OCI-LY7 (cell line): ENCODE data around the gene GJC1. TPM values are rescaled to one million over a fixed set of nuclear protein-coding genes. Genes with fewer than 3 reads are reported as not detected.
A peak's percentile ranks its signal among the peaks of the same experiment; 100 is the strongest.

Experiments
- BruUV-seq: library from RNA; stranded (reverse); fragments of 400-500 nt; replicated peaks from 2 replicates; lab custom pipeline; 2021; lab: Mats Ljungman, UMichigan
- CTCF ChIA-PET: fragments of 300-600 bp; sonication (Branson Sonifier 250); formaldehyde crosslinking; loops from one replicate; lab custom pipeline; 2022; ENCODE audit warnings: antibody characterized with exemption; ENCODE audit not compliant: unreplicated experiment; lab: Charles Lee
- POLR2A ChIA-PET: fragments of 300-600 bp; sonication (Branson Sonifier 250); formaldehyde crosslinking; loops from one replicate; lab custom pipeline; 2022; ENCODE audit warnings: antibody characterized with exemption; lab: Charles Lee
- DNase-seq: peaks from one replicate; pipeline ENCODE4 v3.0.0-alpha.2; 2015; ENCODE audit warnings: low spot score
- H2AFZ ChIP-seq: fragments of 200-600 bp; sonication (generic), shearing (Covaris generic); 2 replicates; pipeline ENCODE4 v1.6.1; 2014; ENCODE audit warnings: mild to moderate bottlenecking, antibody characterized with exemption, low read length, moderate library complexity
- H3K27ac ChIP-seq: fragments of 200-600 bp; sonication (generic); 2 replicates; pipeline ENCODE4 v1.5.1; 2014; ENCODE audit warnings: mixed run types, low read depth, mild to moderate bottlenecking, moderate library complexity, low read length, inconsistent platforms; ENCODE audit not compliant: poor library complexity, severe bottlenecking
- H3K36me3 ChIP-seq: fragments of 200-600 bp; sonication (generic); 2 replicates; pipeline ENCODE4 v1.6.1; 2014; ENCODE audit warnings: mild to moderate bottlenecking, antibody characterized with exemption, low read length, moderate library complexity, mixed read lengths; ENCODE audit not compliant: insufficient read depth
- H3K4me1 ChIP-seq: fragments of 200-600 bp; sonication (generic); 2 replicates; pipeline ENCODE4 v1.5.1; 2014; ENCODE audit warnings: mild to moderate bottlenecking, low read length; ENCODE audit not compliant: insufficient read depth, poor library complexity, severe bottlenecking
- H3K4me2 ChIP-seq: fragments of 200-600 bp; sonication (generic); 2 replicates; pipeline ENCODE4 v1.6.1; 2014; ENCODE audit warnings: mild to moderate bottlenecking, low read length
- H3K4me3 ChIP-seq: fragments of 200-600 bp; sonication (generic); 2 replicates; pipeline ENCODE4 v1.5.1; 2014; ENCODE audit warnings: mild to moderate bottlenecking, low read depth, low read length; ENCODE audit not compliant: poor library complexity, severe bottlenecking
- H3K79me2 ChIP-seq: fragments of 200-600 bp; sonication (generic); 2 replicates; pipeline ENCODE4 v1.6.1; 2016; ENCODE audit warnings: low read depth, mild to moderate bottlenecking, low read length, moderate library complexity, mixed read lengths; ENCODE audit not compliant: insufficient read depth
- H3K9me2 ChIP-seq: fragments of 200-600 bp; sonication (generic); 2 replicates; pipeline ENCODE4 v1.6.1; 2016; ENCODE audit warnings: mild to moderate bottlenecking, low read length, mixed read lengths; ENCODE audit not compliant: insufficient read depth
- H3K9me3 ChIP-seq: fragments of 200-600 bp; sonication (generic); 2 replicates; pipeline ENCODE4 v1.6.1; 2014; ENCODE audit warnings: mild to moderate bottlenecking, mixed run types, low read length, mixed read lengths
- H4K20me1 ChIP-seq: fragments of 200-600 bp; sonication (generic); 2 replicates; pipeline ENCODE4 v1.6.1; 2014; ENCODE audit warnings: mild to moderate bottlenecking, antibody characterized with exemption, low read length, moderate library complexity, mixed read lengths; ENCODE audit not compliant: insufficient read depth
- EZH2phosphoT487 ChIP-seq: fragments of 200-600 bp; sonication (generic); IDR thresholded peaks from 2 replicates; pipeline ENCODE4 v1.6.1; 2018; ENCODE audit warnings: low read depth, borderline replicate concordance, mild to moderate bottlenecking, mixed run types, antibody characterized with exemption, low read length, moderate library complexity, mixed read lengths
- intact Hi-C: fragments of 100-400 bp; cut with micrococcal nuclease; formaldehyde crosslinking; loops from one replicate; pipeline ENCODE4 v1.10.0; 2022; ENCODE audit not compliant: unreplicated experiment
- total RNA-seq, 2 experiments: library from RNA; depleted of rRNA in 1 of 2; stranded (reverse); fragments of >200 nt in 1 of 2; shearing (Covaris generic) in 1 of 2; gene quantifications; 2 replicates each; pipeline ENCODE4 v1.2.3, GENCODE V29; 2014 to 2022
- TF ChIP-seq, protein P1 (sequence below): fragments of 200-600 bp; sonication (generic); conservative IDR thresholded peaks from 2 replicates; pipeline ENCODE4 v1.5.1; 2014; ENCODE audit warnings: mild to moderate bottlenecking, antibody characterized with exemption, low read length, moderate library complexity, mixed read lengths

The GJC1 gene
- total RNA-seq, 2 experiments from 2014 or later, result 14.2 to 19.5 TPM

GRCh38 chr17:44830359-44831288 lies 537 bp upstream of the GJC1 start:
- DNase-seq, result peak; percentile 51
- intact Hi-C loops, result no loop called here
- H3K4me3 ChIP-seq, result peak overlapping the region; percentile 84

DNA sequence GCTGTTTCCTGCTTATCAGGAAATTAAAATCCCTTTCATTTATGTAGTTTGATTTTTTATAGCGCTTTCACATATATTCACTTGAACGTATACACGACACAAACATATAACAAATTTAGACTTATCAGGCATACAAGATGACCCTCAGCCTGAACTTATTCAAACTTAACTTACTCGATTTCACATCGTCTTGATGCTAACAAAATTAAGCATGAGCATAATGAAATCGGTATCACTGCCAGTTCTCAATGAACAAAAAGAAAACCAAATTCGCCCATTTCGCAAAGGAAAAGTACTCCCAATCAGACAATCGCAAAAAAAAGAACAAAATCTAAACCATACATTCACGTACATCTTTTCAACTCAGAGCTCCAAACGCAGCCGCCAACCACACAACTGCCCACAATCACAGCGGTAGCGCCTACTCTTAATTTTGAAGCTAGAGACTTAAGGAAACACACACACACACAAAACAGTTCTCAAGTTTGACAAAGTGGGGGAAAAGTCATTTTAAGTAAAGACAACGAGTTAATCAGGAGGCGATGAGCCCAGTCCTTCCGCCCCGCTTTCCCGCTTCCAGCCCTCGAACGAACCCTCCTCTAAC lies 1.1 kb downstream of the GJC1 start:
- Histone ChIP-seq H3K36me3 (no peaks in the 10 kb centered on the region), H3K4me3 (peak overlapping the region; percentile 84), H3K9me2 (no peaks in the 10 kb centered on the region), H3K27ac (peak overlapping the region; percentile 36), H4K20me1 (peaks cover 12% of the 10 kb centered on the region), H2AFZ (peak overlapping the region; percentile 98), H3K79me2 (peaks cover 35% of the 10 kb centered on the region), H3K4me1 (peaks cover 25% of the 10 kb centered on the region), H3K9me3 (no peaks in the 10 kb centered on the region), H3K4me2 (peak overlapping the region; percentile 76)
- BruUV-seq, result no TSS peak
- TF ChIP-seq EZH2phosphoT487, result no peak
- TF ChIP-seq, protein P1, sequence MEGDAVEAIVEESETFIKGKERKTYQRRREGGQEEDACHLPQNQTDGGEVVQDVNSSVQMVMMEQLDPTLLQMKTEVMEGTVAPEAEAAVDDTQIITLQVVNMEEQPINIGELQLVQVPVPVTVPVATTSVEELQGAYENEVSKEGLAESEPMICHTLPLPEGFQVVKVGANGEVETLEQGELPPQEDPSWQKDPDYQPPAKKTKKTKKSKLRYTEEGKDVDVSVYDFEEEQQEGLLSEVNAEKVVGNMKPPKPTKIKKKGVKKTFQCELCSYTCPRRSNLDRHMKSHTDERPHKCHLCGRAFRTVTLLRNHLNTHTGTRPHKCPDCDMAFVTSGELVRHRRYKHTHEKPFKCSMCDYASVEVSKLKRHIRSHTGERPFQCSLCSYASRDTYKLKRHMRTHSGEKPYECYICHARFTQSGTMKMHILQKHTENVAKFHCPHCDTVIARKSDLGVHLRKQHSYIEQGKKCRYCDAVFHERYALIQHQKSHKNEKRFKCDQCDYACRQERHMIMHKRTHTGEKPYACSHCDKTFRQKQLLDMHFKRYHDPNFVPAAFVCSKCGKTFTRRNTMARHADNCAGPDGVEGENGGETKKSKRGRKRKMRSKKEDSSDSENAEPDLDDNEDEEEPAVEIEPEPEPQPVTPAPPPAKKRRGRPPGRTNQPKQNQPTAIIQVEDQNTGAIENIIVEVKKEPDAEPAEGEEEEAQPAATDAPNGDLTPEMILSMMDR, result no peak
- CTCF ChIA-PET, result no interaction called here
- POLR2A ChIA-PET, result interaction anchor here (0.6 kb wide), 2 partner anchors 8 to 37 kb away, joined by 3 read pairs; no protein-coding TSS in a partner anchor
- intact Hi-C loops, result loop anchor here (2.0 kb wide), 1 partner anchor 54 kb away; no protein-coding TSS in a partner anchor
- peak; percentile 52 for DNase-seq

More at GRCh38 chr17:44830359-44831288, 537 bp upstream of the GJC1 start:
- TF ChIP-seq, protein P1, result no peak
- no peak for TF ChIP-seq EZH2phosphoT487
- POLR2A ChIA-PET, result no interaction called here
- peaks cover 31% of the 10 kb centered on the region for H3K79me2 ChIP-seq
- peak overlapping the region; percentile 18 for H3K27ac ChIP-seq
- no peaks in the 10 kb centered on the region for H3K9me2 ChIP-seq
- no TSS peak for BruUV-seq
- no peaks in the 10 kb centered on the region for H3K9me3 ChIP-seq
- peak overlapping the region; percentile 76 for H3K4me2 ChIP-seq
- H2AFZ ChIP-seq, result peak overlapping the region; percentile 98
- no peaks in the 10 kb centered on the region for H3K36me3 ChIP-seq
- CTCF ChIA-PET, result interaction anchor here (0.6 kb wide), 1 partner anchor 50 kb away, joined by 3 read pairs; no protein-coding TSS in a partner anchor
- peaks cover 25% of the 10 kb centered on the region for H3K4me1 ChIP-seq
- H4K20me1 ChIP-seq, result peaks cover 12% of the 10 kb centered on the region
